Measurements from ENCODE around the gene CDKL2.

CDKL2 gene

DNA sequence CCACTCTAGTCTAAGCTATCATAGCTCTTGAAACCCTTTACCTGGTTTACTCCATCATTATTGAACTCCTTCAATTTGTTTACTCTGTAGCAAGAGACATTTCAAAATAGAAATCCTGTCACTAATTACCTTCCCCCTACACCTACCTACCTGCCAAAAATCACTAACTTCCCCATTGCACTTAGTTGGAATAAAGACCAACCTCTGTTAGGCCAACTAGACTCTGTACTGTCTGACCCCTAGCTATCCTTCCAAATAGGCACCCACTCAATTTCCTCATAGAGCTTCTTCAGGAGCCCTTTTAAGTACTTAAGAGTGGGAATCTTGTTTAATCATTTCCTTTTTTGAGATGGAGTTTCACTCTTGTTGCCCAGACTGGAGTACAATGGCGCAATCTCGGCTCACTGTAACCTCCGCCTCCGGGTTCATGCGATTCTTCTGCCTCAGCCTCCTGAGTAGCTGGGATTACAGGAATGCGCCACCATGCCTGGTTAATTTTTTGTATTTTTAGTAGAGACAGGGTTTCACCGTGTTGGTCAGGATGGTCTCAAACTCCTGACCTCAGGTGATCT lies 8.9 kb upstream of the CDKL2 start:
- DNase-seq: no peak

GRCh38 chr4:75637827-75638226 lies 7.5 kb upstream of the CDKL2 start:
- no peak for DNase-seq

DNA sequence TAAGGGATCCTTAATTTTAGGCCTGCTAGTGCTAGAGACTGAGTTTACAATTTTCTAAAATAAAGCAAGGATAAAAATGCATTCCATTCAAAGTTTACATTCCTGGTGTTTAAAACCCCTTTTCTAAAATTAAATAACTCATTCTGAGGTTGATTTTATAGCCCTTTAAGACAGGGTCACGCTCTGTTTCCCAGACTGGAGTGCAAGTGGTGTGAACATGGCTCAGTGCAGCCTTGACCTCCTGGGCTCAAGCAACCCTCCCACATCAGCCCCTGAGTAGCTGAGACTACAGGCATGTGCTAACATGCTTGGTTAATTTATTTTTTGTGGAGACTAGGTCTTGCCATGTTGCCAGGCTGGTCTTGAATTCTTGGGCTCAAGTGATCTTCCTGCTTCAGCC lies 6.8 kb upstream of the CDKL2 start:
- DNase-seq: no peak

DNA sequence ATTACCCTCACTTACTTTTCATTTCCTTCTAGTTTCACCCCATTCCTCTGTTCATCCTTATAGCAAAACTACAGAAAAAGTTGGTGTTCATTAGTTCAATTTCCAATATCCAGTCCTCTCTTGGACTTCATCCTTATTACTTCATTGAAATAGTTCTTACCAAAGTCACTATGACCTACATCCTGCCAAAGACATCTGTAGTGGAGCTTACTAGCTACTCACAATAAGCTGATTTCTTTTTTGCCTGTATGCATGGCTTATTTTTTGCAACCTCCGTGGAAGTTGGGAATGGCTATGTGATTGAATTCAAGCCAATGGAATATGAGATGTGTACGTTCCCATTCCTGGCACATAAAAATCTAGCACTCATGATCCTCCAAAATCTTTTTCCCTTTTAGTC lies 4.6 kb upstream of the CDKL2 start:
- DNase-seq: no peak

DNA sequence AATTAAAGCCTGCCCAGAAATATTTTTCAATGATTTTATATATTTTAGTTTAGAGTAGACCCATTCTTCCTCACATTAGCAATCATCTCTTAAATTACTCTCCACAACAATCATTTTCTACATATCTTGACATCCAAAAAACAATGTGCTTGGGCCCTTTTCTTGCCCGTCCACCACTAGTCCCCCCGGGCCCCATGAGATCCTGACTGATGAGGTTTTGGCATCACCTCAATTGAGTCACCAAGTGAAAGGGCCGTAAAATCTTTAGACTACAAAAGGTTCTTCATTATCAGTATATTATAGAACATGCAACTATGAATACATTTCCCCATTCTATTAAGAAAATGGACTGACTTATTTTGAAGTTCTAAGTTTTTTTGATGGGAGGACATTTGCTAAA lies 4.0 kb upstream of the CDKL2 start:
- no peak for DNase-seq

- no peak for DNase-seq
These were observed 3.5 kb upstream of the CDKL2 start for GRCh38 chr4:75633846-75634245.

GRCh38 chr4:75630937-75631329 lies 605 bp upstream of the CDKL2 start:
- no peak for DNase-seq

GRCh38 chr4:75629239-75629638 lies 1.1 kb downstream of the CDKL2 start:
- DNase-seq: no peak

- DNase-seq: no peak
These were observed 7.3 kb downstream of the CDKL2 start for GRCh38 chr4:75623026-75623425.

GRCh38 chr4:75621715-75622114 lies 8.6 kb downstream of the CDKL2 start:
- no peak for DNase-seq

DNA sequence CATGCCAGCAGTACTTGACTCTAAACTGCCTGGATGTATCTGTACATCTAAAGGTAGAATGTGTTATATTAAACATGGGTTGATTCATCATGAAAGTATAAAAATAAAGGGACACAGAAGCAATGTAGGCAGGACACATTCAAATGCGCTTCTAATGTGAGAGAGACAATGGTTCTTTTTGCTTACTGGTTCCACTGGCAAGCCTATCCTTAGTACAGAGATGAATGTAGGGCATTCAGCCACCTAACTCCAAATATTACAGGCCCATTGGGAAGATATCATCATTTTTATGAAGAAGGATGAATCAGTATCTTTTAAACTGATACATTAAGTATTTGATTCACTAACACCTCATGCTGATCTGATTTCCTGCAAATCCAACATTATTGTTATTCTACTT lies 18.0 kb downstream of the CDKL2 start:
- no peak for DNase-seq

DNA sequence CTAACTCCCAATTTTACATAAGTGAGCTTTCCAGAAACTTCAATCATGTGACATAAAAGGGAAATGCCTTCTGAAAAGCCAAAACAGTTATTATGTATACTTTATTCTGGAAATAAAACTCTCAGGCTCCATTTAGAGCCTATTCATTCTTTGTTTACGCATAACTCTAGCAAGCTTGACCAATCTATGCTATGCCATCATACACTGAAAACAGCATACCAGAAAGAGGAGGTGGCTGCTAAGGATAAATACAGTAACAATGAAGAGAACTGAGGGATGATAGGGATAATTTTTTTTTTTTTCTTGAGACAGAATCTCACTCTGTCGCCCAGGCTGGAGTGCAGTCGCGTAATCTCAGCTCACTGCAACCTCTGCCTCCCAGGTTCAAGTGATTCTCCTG lies 24.4 kb downstream of the CDKL2 start:
- DNase-seq: no peak

DNA sequence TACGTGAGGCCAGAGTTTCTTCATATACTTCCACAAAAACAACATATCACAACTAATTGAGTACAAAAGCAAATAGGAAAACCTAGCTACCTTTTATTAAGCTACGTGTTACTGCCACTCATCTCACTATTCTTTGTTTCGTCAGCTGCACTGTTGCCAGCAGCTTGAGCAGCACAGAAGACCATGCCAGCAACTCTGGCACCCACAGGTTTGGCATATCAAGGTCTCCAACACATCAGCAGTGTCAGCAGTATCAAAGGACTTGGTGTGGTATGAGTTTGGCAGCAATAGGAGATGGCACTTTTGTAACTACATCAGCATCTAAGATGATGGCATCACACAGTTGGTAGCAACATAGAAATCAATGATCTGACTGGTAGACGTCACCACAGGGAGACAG lies 30.7 kb downstream of the CDKL2 start:
- peak in 1 of 5 donors; percentile 1 for DNase-seq

DNA sequence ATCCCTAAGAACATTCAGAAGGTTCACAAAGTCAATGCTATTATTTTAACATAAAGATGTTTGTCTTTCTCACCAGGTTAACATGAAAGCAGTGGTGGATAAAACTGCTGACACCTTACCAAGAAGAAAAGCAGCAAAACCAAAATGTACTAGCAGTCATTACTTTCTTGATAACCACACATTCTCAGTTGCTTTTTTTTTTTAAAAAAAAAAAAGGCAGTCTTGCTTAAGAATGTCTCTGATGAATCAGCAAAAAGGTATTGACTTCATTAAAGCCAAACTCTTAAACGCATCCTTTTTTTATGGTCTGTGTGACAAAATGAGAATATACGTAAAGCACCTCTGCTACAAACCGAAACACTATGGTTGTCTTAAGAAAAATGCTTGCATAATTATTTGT lies 31.9 kb downstream of the CDKL2 start:
- DNase-seq: peak in 1 of 5 donors; percentile 55

DNA sequence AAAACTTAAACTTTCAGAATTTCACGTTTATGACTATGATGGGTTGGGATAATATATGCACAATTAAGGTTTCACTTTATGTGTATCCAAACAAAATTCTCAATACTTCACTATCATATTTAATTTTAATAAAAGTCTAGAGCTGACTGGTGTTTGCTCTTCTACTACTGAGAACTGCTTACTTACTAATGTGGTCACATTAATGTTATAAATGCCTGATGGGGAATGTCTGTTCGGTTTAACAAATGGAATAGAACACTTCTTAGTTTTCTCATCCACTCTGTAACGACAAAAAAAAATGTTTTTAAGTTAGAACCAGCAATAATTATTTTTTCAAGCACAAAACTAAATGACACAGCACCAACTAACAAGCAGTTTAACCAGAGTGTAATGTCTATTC lies 34.3 kb downstream of the CDKL2 start:
- no peak for DNase-seq

DNA sequence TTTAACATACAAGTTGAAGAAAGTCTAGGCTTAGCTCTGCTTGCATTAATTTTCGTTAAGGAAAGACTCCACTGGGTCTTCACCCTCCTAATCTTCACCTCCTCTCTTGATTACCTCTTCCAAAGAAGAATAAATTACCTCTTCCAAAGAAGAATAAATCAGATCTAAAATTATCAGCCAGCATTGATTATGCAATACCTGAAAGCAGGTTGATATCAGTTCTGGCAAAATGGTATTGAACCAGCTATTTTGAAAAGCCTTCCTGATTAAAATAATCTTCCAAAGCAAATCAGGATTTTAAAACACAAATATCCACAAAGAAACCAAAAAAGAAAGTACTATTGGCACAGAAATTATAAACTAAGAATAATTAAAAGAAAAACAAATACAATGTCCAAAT lies 36.9 kb downstream of the CDKL2 start:
- no peak for DNase-seq

GRCh38 chr4:75584067-75584466 lies 46.3 kb downstream of the CDKL2 start:
- DNase-seq: no peak

DNA sequence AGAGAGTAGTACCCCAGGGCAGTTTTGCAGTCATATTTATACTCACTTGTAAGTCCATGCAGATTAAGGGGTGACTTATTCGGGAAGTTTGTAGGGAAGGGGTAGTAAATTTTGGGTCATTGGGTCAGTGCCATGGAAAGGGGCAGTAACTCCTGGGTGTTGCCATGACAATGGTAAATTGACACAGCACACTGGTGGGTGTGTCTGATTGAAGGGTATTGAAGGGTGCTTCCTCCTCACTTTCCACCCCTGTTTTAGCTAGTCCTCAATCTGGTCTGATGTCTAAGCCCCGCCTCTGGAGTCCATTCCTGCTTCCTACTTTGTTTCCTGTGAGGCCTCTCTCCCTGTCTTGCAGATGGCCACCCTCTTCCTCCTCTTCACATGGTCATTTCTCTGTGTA lies 62.6 kb downstream of the CDKL2 start:
- DNase-seq: no peak

DNA sequence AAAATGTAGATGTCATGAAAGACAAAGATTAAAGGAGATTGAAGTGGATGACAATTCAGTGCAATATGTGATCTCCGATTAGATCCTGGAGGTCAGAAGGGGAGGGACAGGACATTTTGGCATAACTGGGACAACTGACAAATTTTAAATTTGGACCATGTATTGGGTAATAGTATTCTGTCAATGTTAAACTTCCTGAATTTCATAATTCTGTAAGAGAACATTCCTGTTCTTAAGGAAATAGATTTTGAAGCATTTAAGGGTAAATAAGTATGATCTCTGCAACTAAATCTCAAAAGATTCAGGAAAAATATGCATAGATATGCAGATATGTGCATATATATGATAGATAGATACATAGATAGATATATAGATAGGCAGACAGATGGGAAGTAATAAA lies 63.4 kb downstream of the CDKL2 start:
- no peak for DNase-seq

GRCh38 chr4:75565481-75565880 lies 64.8 kb downstream of the CDKL2 start:
- no peak for DNase-seq

- DNase-seq: no peak
These were observed 66.3 kb downstream of the CDKL2 start for GRCh38 chr4:75564023-75564422.

GRCh38 chr4:75561789-75562188 lies 68.5 kb downstream of the CDKL2 start:
- no peak for DNase-seq

DNA sequence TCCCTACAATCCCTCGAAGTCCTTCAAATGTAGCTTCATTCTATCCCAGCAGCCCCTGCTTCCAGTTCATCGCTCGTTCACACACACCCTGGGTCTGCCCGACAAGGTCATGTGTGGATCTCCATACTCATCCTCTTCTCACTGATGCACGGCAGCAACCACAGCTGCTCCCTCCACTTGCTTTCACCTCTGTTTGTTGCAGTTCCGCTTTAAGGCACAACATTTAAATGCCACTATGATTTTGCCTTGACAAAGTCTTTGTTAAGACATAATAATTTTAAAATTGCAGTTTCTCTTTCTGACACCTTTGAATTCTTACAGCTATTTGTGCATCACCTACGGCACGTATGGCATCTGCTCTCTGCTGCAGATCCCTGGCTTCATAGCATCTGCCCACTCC lies 72.6 kb downstream of the CDKL2 start:
- DNase-seq: no peak

DNA sequence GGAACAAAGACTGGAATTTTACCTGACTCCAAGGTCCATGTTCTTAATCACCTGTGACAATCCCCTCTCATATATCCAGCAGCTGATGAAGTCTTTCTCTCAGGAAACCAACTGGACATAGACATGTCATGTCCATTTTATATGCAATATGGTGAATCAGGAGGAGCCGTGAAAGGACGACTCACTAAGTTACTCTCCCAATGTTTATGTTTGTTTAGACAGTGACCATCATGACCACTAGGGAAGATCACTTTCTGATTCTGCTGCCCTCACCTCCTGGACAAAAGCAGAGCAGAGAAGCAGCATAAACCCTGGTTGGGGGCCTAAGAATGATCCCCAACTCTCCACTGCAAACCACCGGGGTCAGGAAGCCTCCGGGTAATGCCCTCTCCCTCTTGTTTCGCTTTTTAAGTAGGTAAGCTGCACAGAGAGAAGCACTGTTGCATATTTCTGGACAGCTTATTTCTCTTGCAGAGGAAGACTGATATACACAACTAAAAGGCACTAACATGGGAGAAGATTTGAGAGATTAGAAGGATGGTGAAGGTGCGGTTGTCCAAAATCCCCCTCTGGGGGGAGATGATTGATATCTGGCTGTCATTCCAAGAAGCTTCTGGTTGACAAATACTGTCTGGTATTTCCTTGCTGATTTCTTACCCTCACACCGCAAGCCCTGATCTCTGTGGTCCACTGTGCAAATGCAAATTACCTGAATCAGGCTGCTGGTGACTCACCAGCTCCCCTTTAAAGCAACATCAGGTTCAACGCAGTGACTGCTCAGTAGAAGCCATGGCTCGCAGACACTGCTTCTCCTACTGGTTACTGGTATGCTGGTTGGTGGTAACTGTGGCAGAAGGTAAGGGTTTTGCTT lies 74.8 kb downstream of the CDKL2 start, which contains the start of gene ODAPH:
Gene ODAPH, plus strand, starts transcription at position 773 of the 871 bp plus-strand sequence. Its CDS starts 17 bp downstream, at position 790.
- peak in 1 of 5 donors; percentile 61 for DNase-seq

DNA sequence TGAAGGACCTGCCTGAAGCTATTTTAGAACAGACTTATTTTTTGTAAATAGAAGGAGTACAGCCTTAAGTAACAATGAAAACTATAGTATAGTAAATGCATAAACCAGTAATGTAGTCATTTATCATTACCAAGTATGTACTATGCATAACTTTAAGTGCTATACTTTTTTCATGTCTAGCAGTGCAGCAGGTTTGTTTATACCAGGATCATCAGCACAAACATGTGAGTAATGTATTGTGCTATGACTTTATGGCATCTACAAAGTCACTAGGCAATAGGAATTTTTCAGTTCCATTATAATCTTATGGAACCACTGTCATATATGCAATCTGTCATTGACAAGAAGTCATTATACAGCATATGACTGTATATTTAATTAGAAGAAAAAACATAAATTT lies 77.9 kb downstream of the CDKL2 start:
- DNase-seq: no peak
